GM12872 (cell line): Measurements from ENCODE around the gene ZNF839.

ENCODE experiments used
- TF ChIP-seq, protein P1 (sequence below): IDR thresholded peaks from 3 replicates; pipeline ENCODE4 v1.5.1; 2011; ENCODE audit warnings: low read depth, mild to moderate bottlenecking, low read length, moderate library complexity; ENCODE audit not compliant: insufficient read depth

Gene ZNF839

DNA sequence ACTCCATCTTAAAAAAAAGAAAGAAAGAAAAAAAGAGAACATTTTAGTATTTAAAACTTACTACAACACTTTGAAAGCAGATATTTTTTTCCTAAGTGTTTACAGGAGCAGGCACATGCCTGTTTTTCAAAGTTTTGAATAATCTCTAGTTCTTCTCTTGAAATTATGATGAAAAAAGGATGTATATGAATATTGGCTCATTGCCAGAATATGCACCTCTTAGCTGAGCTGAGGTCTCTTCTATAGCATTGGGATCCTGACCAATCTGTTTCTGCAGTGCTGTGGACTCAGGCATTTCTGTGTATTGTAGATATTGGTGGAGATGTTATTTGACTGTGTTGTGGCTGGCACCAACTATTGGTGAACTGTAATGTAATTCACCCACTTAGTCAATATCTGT lies 58.1 kb downstream of the ZNF839 start:
- TF ChIP-seq, protein P1, sequence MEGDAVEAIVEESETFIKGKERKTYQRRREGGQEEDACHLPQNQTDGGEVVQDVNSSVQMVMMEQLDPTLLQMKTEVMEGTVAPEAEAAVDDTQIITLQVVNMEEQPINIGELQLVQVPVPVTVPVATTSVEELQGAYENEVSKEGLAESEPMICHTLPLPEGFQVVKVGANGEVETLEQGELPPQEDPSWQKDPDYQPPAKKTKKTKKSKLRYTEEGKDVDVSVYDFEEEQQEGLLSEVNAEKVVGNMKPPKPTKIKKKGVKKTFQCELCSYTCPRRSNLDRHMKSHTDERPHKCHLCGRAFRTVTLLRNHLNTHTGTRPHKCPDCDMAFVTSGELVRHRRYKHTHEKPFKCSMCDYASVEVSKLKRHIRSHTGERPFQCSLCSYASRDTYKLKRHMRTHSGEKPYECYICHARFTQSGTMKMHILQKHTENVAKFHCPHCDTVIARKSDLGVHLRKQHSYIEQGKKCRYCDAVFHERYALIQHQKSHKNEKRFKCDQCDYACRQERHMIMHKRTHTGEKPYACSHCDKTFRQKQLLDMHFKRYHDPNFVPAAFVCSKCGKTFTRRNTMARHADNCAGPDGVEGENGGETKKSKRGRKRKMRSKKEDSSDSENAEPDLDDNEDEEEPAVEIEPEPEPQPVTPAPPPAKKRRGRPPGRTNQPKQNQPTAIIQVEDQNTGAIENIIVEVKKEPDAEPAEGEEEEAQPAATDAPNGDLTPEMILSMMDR: no peak

GRCh38 chr14:102378830-102379229 lies 59.3 kb downstream of the ZNF839 start:
- TF ChIP-seq, protein P1: no peak

DNA sequence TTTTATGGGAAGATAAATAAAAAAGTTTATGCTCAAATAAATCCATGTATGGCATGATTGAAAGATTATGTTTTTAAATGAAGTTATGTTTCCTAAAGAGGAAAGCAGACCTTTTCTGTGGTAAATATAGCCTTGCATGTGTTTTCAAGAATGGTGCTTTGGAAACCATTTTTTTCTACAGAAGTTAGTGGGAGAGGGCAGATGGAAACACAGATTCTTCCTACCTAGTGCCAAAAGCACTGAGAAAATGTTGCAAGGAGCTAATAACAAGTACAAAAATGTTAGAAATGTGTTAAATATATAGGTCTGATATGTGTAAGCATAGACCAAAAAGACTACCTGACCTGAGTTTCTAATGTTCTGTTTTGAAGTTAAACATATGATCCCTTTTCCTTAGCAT lies 67.5 kb downstream of the ZNF839 start:
- TF ChIP-seq, protein P1: no peak

- TF ChIP-seq, protein P1: no peak
These were observed 69.7 kb downstream of the ZNF839 start for GRCh38 chr14:102389246-102389645.

GRCh38 chr14:102390064-102390855 lies 70.7 kb downstream of the ZNF839 start:
- TF ChIP-seq, protein P1: no peak
